K562 (cell line): Measurements from ENCODE around the gene NUDT22. TPM values are rescaled to one million over a fixed set of nuclear protein-coding genes. Genes with fewer than 3 reads are reported as not detected.

Source experiments
- ATF3 ChIP-seq, 2 experiments: fragments of 450-650 bp in 1 of 2; sonication (generic) in 1 of 2; formaldehyde crosslinking in 1 of 2; IDR thresholded peaks in 1 of 2; conservative IDR thresholded peaks in 1 of 2; 2 replicates each; pipeline versions ENCODE4 v1.6.1 to v1.8.1; 2016 to 2023; ENCODE audit warnings: mild to moderate bottlenecking in 2 of 2, moderate library complexity in 2 of 2, inconsistent platforms in 1 of 2, missing genetic modification reagents in 1 of 2
- BACH1 ChIP-seq: fragments of 200-800 bp; sonication (Bioruptor generic); IDR thresholded peaks from 2 replicates; pipeline ENCODE4 v1.6.1; 2016; ENCODE audit warnings: missing genetic modification characterization, missing compliant biosample characterization
- CBFA2T3 ChIP-seq: fragments of 450-650 bp; IDR thresholded peaks from 2 replicates; pipeline ENCODE4 v1.6.1; 2017
- CBFB ChIP-seq: sonication (generic); formaldehyde crosslinking; IDR thresholded peaks from 2 replicates; pipeline ENCODE4 v1.4.0; 2020; ENCODE audit warnings: mild to moderate bottlenecking, missing genetic modification reagents
- CCAR2 ChIP-seq: fragments of 200-400 bp; formaldehyde crosslinking; IDR thresholded peaks from 2 replicates; pipeline ENCODE4 v1.6.1; 2017; ENCODE audit warnings: mild to moderate bottlenecking, low read depth, low read length
- ETV5 ChIP-seq: sonication (generic); formaldehyde crosslinking; IDR thresholded peaks from 2 replicates; pipeline ENCODE4 v1.4.0; 2020; ENCODE audit warnings: low read depth, mild to moderate bottlenecking, missing genetic modification reagents
- GTF2E2 ChIP-seq: fragments of 200-800 bp; sonication (Bioruptor generic); IDR thresholded peaks from 2 replicates; pipeline ENCODE4 v1.6.1; 2016; ENCODE audit warnings: missing genetic modification characterization, missing compliant biosample characterization
- HDAC2 ChIP-seq: fragments of 450-650 bp; IDR thresholded peaks from 2 replicates; pipeline ENCODE4 v1.6.1; 2016; ENCODE audit warnings: mild to moderate bottlenecking
- MXI1 ChIP-seq: IDR thresholded peaks from 2 replicates; pipeline ENCODE4 v1.6.1; 2011; ENCODE audit warnings: low read depth, mild to moderate bottlenecking, improper control_type of control experiment, low read length
- NCOR1 ChIP-seq: fragments of 450-650 bp; IDR thresholded peaks from 2 replicates; pipeline ENCODE4 v1.6.1; 2016; ENCODE audit warnings: mild to moderate bottlenecking, moderate library complexity
- NR3C1 ChIP-seq: sonication (generic); formaldehyde crosslinking; IDR thresholded peaks from 2 replicates; pipeline ENCODE4 v1.8.1; 2022; ENCODE audit warnings: missing genetic modification reagents
- SMAD4 ChIP-seq: fragments of 250-450 bp; sonication (Bioruptor Pico); conservative IDR thresholded peaks from 2 replicates; pipeline ENCODE4 v1.8.0; 2021; ENCODE audit warnings: inconsistent platforms, mild to moderate bottlenecking, moderate library complexity
- TAF7 ChIP-seq: fragments of 450-650 bp; IDR thresholded peaks from 2 replicates; pipeline ENCODE4 v1.6.1; 2016; ENCODE audit warnings: missing genetic modification characterization, missing compliant biosample characterization
- ZNF133 ChIP-seq: fragments of 250-450 bp; sonication (Bioruptor Pico); IDR thresholded peaks from 2 replicates; pipeline ENCODE4 v1.4.0; 2020; ENCODE audit warnings: mild to moderate bottlenecking
- polyA plus RNA-seq, 8 experiments: library from polyadenylated mRNA; depleted of rRNA in 4 of 8; stranded (reverse) in 5 of 8; unstranded in 3 of 8; fragments of >200 nt; fragmentation: Nextera tagmentation in 2 of 8; fragmentation: Illumina TruSeq in 1 of 8; extraction: Ambion mirVana in 2 of 8; extraction: Trizol in 1 of 8; gene quantifications; 2 replicates each; pipeline versions ENCODE4 v1.2.1 to v1.2.3, GENCODE V29; 2011 to 2014; ENCODE audit warnings: inconsistent platforms in 1 of 8, missing spikeins in 1 of 8
- total RNA-seq, 7 experiments: library from RNA; depleted of rRNA in 6 of 7; stranded (reverse); fragments of >200 nt in 6 of 7; fragmentation: Illumina TruSeq in 2 of 7; extraction: Trizol in 2 of 7; gene quantifications; 2 replicates each; pipeline versions ENCODE4 v1.2.1 to v1.2.3, GENCODE V29; 2011 to 2021; ENCODE audit warnings: low replicate concordance in 1 of 7
- TF ChIP-seq, protein P1 (sequence below): fragments of 250-450 bp; sonication (Bioruptor Pico); IDR thresholded peaks from 2 replicates; pipeline ENCODE4 v1.5.0; 2021; ENCODE audit warnings: mild to moderate bottlenecking, moderate library complexity
- TF ChIP-seq, protein P2 (sequence below): sonication (generic); formaldehyde crosslinking; IDR thresholded peaks from 2 replicates; pipeline ENCODE4 v1.8.1; 2023; ENCODE audit warnings: mild to moderate bottlenecking, missing genetic modification reagents
- TF ChIP-seq, protein P3 (sequence below), 3 experiments: IDR thresholded peaks in 2 of 3; conservative IDR thresholded peaks in 1 of 3; 2 replicates each; pipeline ENCODE4 v1.5.1; 2011 to 2012; ENCODE audit warnings: low read length in 3 of 3, mild to moderate bottlenecking in 3 of 3, control low read depth in 2 of 3, improper control_type of control experiment in 1 of 3, inconsistent platforms in 1 of 3, low read depth in 1 of 3, mixed read lengths in 1 of 3, moderate library complexity in 1 of 3; ENCODE audit not compliant: insufficient read depth in 2 of 3

The NUDT22 gene
- total and polyA plus RNA-seq, 9 of the 15 experiments (the other 6 are each of a cell fraction or from before 2014, with no cell fraction given): 6.3 to 92.6 (median 37.4) TPM

GRCh38 chr11:64207256-64208085, 18.6 kb upstream of the NUDT22 start (continued):
- TF ChIP-seq ATF3 (IDR thresholded peaks at IDR 0.05) (peak; percentile 80), ATF3 (CRISPR knock-in tag; conservative IDR thresholded peaks at IDR 0.05) (no peak), TAF7 (peak; percentile 83), ETV5 (CRISPR knock-in tag) (peak; percentile 95), CBFA2T3 (peak; percentile 84), MXI1 (0 out of 2 replicates have a peak, but pooled peaks have one; percentile 10), BACH1 (tag) (0 out of 2 replicates have a peak, but pooled peaks have one; percentile 49), NCOR1 (peak; percentile 76), ZNF133 (CRISPR knock-in tag) (no peak), HDAC2 (peak; percentile 82; the same call in 1 of the 2 replicates), CCAR2 (no peak), NR3C1 (CRISPR knock-in tag) (no peak), CBFB (peak; percentile 30; the same call in 1 of the 2 replicates), SMAD4 (CRISPR knock-in tag) (peak; percentile 67), GTF2E2 (tag) (peak; percentile 95)
- TF ChIP-seq, protein P1, sequence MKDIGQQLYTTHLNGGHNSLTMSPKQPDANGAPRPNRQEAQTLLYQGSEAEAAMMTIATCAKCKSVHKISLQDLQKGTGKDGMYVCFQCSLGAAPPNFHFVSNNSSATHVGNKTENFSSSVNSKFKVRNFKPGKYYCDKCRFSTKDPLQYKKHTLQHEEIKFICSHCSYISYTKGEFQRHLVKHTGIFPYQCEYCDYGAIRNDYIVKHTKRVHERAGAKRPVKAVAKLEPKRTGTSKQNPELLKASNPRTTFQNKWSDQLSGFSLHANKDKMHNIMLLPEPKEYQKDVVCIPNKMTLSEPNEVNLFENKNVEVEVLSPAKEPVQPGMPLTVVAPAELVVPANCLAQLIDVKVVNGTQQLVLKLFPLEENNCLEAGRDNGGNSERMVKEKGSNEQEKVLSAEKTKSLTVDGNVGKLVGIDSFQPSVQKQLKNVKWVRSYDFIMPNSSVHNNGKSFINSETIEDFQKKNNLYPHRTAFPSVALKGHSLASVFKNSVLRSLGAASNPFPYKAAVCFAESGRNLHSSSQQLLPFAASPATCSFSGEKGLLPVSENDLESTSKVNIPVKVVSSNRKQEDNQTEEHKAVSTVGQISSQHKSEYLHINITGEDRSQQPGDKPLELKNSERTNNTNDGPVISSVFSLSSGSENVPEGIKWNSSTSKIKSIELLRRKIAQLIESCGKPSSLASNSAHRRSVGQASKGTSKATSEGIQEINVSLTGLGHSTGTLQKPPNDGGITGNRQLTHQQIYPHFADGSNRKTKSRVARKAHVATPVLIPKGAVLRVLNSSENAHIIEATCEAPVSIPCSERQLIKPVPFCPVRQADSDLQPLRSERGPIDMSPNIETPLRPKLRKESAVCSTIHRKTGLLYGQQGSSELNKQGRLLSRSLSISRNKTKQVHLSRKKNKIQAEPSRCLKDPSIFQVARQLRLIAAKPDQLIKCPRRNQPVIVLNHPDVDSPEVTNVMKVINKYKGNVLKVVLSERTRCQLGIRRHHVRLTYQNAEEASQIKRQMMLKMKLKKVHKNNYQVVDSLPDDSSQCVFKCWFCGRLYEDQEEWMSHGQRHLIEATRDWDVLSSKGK (CRISPR knock-in tag): no peak
- TF ChIP-seq, protein P2, sequence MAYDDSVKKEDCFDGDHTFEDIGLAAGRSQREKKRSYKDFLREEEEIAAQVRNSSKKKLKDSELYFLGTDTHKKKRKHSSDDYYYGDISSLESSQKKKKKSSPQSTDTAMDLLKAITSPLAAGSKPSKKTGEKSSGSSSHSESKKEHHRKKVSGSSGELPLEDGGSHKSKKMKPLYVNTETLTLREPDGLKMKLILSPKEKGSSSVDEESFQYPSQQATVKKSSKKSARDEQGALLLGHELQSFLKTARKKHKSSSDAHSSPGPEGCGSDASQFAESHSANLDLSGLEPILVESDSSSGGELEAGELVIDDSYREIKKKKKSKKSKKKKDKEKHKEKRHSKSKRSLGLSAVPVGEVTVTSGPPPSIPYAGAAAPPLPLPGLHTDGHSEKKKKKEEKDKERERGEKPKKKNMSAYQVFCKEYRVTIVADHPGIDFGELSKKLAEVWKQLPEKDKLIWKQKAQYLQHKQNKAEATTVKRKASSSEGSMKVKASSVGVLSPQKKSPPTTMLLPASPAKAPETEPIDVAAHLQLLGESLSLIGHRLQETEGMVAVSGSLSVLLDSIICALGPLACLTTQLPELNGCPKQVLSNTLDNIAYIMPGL: no peak
- TF ChIP-seq, protein P3, sequence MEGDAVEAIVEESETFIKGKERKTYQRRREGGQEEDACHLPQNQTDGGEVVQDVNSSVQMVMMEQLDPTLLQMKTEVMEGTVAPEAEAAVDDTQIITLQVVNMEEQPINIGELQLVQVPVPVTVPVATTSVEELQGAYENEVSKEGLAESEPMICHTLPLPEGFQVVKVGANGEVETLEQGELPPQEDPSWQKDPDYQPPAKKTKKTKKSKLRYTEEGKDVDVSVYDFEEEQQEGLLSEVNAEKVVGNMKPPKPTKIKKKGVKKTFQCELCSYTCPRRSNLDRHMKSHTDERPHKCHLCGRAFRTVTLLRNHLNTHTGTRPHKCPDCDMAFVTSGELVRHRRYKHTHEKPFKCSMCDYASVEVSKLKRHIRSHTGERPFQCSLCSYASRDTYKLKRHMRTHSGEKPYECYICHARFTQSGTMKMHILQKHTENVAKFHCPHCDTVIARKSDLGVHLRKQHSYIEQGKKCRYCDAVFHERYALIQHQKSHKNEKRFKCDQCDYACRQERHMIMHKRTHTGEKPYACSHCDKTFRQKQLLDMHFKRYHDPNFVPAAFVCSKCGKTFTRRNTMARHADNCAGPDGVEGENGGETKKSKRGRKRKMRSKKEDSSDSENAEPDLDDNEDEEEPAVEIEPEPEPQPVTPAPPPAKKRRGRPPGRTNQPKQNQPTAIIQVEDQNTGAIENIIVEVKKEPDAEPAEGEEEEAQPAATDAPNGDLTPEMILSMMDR (IDR thresholded peaks at IDR 0.05 in 2 of 3, conservative IDR thresholded peaks at IDR 0.05 in 1 of 3; ENCODE audit: insufficient read depth in 2 of 3, low read depth in 1 of 3, low read length in 3 of 3): 0 out of 6 replicates have a peak, but pooled peaks of 1 of the 3 experiments have one; percentile 4
